Raji (cell line): ENCODE data around the gene PIP5K1C.

Experiments used
- POLR2A ChIP-seq: IDR thresholded peaks from 2 replicates; pipeline ENCODE4 v1.6.1; 2011; ENCODE audit warnings: low read depth, low read length, control low read depth; ENCODE audit not compliant: insufficient read depth

PIP5K1C gene

DNA sequence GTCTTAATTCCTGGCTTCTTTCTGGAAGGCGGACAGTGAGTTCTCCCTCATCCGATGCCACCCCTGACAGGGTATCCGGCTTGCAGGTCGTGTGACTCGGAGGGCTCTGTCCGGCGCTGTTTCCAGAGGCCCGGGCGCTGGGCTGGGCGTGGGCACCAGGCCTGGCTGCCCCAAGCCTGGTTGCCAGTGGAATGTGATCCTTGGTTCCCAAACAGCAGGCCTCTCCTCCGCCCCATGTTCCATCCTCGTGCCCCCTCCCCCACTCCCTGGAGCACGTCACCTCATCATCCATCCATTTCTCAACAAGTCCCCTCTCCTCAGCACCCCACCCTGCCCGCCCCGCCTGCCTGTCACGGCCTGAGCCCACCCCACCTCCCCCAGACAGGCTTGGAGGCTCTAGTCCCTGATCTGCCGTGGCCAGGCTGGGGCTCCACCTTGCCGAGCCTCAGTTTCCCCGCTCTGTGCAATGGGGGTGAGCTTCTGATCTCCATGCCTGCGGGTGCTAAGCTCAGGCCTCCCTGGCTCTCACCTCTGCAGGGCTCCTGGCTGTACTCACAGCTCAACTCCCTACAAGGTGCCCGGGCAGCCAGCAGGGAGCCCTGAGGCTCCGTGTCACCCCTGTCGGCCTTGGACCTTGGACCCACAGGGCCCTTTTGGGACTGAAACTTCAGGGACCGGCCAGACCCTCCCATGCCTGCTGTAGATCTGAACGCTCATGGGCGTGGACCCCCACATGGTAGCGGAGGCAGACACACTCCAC lies 95.9 kb downstream of the PIP5K1C start:
- no peak for TF ChIP-seq POLR2A

DNA sequence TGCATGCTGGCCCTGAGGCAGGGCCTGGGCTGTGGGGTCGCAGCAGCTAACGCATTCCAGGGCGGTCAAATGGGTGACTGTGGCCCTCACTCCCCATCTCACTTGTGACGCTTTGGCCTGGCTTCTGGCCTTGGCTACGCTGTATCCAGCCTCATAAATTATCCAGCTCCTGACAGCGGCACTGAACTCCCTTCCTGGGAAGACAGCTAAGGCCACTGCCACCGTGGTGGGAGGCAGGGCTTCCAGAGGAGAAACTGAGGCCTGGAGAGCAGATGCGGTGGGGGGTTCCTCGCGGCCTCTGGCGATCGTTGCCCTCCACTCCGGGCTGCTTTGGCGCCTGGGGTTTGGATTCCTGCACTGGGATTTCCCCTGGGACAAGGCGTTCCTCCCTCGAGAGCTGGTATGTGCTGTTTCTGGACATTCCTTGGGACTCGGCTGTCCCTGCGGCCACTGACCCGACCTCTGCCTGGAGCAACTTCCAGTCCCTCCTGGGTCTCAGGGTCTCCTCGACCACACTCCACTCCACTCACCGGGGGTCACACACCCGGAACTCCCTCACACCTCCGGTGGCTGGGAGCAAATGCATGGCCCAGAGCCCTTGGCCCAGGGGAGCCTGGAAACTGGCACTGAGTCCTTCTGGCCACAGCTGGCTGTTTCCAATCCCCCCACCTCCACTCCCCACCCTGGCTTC lies 97.0 kb downstream of the PIP5K1C start:
- TF ChIP-seq POLR2A, result no peak

DNA sequence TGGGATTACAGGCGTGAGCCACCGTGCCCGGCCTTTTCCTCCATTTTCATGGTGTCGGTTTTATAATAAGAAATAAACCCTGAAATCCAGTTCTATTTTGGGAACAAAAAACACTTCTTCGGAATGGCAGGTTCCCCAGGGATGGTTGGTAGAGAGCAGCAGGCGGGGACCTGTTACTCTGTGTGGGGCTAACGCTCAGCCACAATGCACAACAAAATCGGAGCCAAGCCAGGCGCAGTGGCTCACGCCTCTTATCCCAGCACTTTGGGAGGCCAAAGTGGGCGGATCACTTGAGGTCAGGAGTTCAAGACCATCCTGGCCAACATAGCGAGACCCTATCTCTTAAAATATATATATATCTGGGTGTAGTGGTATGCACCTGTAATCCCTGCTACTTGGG lies 99.2 kb downstream of the PIP5K1C start:
- TF ChIP-seq POLR2A, result no peak

DNA sequence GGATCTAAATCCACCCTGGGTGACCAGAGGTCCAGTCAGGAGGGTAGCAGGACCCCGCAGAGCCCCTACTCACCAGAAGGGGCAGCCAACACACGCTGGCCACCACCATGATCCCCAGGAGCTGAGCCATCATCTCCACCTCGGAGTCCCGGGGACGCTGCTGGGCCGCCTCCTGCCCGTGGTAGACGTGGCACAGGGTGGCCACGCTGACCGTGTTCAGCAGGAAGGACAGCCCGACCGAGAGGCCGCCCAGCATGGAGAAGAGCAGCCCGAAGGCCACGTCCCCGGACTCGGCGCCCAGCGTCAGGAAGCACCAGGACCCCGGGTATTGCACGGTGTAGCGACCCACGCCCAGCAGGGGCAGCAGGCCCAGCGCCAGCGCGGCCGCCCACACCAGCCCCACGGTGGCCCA lies 100.5 kb downstream of the PIP5K1C start:
- no peak for TF ChIP-seq POLR2A

DNA sequence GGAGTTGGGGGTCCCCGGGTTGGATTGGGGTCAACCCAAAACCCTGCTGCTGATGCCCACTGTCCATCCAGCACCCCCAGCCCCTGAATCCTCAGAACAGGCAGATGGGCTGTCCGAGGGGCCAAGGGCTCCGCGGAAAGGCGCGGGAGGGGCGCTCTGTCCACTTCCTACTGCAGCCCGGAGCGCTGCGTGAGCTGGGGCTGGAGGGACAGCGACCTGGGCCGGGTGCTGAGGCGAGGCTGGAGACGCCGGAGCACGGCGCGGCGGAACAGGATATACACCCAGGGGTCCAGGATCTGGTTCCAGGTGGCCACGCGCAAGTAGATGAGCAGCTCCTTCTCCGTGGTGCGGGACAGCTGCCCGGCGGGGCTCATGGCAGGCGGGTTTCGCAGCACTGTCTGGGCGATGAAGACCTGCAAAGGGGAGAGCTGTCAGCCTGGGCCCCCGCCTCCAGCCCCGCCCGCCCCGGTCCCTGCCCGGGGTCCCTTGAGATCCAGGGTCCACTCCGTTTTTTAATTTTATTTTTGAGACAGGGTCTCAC lies 104.7 kb downstream of the PIP5K1C start:
- TF ChIP-seq POLR2A, result no peak

DNA sequence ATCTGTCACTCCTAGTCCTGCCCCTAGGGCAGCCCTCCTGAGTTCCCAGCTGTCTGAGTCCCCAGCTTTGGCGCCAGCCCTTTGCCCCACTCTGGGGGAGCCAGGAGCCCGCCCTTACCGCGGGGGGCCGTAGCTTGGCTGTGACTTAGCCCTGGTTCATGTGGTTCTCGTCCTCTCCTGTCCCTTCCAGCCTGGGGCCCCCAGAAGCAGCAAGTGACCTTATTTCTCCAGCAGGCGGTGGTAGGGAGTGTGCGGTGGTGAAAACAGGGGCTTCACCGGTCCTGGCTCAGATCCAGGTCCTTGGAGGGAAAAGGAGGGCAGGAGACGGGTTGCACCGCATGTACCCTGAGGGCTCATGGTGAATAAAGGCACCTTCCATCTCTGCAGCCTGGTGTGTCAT lies 107.1 kb downstream of the PIP5K1C start:
- no peak for TF ChIP-seq POLR2A

DNA sequence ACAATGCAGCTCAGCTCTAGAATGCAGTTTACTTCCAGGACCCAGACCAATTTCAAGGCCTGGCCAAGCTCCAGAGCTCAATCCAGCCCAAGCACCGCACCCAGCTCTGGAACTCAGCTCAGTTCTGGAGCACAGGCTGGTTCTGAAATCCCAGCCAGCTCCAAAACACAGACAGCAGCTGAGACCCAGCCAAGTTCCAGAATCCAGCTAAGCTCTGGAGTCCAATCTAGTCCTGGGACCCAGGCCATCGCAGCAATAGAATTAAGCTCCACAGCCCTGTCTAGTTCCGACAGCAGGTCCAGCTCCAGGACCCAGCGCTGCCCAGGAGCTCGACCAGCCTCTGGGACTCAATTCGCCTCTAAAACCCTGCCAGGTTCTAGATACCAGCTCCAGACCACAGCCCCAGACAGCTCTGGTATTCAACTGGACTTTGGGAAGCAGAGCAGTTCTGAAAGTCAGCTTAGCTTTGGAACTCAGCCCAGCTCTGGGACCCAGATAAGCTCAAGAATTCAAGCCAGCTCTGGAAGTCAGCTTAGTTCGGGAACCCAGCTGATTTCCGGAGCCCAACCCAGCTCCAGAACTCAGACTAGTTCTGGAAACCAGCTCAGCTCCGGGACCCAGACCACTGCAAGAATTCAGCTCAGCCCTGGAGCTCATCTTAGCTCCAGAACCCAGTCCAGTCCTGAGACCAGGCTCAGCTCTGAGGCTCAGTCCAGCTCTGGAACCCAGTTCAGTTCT lies 108.2 kb downstream of the PIP5K1C start:
- no peak for TF ChIP-seq POLR2A

DNA sequence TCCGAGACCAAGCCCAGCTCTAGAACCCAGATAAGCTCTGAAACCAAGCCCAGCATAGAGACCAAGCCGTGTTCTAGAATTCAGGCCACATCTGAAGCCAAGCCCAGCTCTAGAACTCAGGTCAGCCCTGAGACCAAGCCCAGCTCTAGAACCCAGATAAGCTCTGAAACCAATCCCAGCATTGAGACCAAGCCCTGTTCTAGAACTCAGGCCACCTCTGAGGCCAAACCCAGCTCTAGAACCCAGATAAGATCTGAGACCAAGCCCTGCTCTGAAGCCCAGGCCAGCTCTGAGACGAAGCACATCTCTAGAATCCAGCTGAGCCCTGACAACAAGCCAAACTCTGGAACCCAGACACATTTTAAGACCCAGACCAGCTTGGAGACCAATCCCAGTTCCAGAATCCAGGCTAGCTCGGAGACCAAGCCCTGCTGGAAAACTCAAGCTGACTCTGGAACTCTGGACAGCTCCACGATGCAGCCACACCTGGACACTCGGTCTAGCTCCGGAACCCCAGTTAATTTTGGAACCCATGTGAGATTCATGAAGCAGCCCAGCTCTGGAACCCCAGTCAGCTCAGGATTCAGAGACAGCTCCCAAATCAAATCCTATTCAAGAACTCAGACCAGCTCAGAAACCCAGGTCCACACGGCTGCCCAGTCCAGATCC lies 109.1 kb downstream of the PIP5K1C start:
- no peak for TF ChIP-seq POLR2A

DNA sequence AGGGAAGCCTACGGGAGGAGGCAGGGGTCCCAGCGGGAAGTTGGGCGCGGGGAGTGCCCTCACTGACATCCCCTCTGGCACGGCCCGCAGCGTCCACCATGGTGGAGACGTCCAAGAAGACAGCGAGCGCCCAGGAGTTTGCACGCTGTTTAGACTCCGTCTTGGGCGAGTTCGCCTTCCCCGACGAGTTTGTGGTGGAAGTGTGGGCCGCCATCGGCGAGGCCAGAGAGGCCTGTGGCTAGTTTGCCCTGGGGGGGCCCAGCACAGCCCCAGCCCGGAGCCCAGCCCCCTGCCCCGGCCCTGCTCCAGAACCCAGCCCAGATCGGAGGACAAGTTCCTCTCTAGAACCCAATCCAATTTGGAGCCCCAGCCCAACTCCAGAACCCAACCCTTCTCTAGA lies 110.3 kb downstream of the PIP5K1C start:
- TF ChIP-seq POLR2A, result no peak

DNA sequence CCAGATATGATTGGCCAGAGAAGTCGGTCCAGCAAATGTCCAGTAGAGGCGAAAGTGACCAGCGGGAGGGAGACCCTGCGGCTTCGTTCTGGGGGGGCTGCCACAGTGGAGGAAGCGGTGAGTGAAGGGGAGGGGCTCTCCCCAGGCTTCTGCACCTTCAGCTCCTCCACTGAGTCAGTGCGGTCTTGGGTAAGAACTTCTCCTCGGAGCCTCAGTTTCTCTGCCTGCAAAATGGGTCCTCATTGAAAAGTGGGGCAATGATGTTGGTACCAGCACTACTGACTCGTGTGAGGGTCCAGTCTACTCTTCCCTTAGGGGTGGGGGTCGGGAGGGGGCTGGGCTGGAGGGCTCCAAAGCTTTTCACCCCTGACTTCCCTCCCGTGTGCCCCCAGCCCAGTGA lies 110.8 kb downstream of the PIP5K1C start:
- no peak for TF ChIP-seq POLR2A

DNA sequence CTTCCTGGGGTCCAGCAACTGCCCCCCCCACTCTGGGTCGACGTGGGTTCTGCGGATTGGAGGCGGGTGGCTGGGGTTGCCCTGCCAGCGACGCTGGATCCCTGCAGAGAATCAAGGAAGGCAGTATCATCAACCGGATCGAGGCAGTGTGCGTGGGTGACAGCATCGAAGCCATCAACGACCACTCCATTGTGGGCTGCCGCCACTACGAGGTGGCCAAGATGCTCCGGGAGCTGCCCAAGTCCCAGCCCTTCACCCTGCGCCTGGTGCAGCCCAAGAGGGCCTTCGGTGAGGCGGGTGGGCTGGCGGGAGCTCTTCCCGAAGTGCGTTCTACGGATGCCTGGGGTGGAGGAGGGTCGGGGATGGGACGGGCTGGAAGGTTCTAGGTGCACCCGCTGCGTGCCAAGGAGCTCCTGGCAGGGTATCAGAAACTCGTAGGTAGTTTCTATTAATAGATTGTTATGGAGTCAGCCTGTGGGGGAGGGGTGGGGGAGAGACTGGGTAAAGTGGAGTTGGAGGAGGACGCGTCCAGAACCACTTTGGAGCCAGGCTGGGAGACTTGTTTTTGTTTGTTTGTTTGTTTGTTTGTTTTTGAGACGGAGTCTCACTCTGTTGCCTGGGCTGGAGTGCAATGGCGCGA lies 113.4 kb downstream of the PIP5K1C start:
- TF ChIP-seq POLR2A, result no peak

DNA sequence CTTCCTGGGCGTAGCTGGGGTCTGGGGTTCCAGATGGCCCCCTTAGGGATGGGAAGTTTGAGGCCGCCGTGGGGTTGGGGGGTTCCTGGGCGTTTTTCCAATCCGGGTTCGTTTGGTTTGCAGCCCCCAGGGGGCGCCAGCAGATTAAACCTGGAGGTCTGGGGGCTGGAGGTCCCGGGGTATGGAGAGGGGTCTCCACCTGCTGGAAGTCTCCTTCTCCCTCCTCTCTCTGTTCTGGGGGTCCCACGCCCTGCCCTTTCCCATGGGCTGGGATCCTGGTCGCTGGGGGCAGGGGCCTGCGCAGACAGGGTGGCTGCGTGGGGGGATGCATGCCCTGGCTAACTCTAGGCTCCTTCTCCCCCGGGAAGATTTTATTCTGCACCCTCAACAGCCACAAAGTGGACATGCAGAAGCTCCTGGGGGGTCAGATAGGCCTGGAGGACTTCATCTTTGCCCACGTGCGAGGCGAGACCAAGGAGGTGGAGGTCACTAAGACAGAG lies 114.1 kb downstream of the PIP5K1C start:
- TF ChIP-seq POLR2A, result no peak

DNA sequence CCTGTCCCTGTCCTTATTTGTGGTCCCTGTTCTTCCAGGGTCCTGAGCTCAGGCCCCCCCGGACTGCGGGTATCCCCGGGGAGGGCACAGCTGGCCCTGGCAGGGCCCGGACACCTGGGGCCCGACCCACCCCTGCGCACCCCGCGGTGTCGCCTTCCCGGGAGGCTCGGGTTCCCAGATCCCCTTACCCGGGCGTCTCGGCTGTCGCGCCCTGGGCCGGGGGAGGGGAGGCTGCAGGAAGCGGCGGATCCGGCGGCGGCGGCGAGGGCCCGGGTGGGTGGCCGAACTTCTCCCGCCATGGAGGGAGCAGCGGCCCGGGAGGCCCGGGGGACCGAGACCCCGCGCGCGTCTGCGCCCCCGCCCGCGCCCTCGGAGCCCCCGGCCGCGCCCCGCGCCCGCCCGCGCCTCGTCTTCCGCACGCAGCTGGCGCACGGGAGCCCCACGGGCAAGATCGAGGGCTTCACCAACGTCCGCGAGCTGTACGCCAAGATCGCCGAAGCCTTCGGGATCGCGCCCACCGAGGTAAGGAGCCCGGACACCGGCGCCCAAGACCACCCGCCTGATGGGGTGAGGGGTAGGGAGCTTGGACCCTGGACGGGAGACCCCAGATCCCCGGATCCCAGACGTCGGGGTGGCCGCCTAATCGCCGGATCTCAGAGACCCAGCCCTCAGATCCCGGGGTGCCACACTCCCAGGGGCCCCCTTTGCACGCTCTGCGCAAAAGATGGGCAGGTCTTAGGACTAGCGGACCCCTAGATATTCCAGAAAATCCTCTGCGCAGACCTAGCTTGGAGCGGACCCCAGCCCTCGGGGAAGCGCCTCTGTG lies 114.8 kb downstream of the PIP5K1C start, which contains the start of gene GIPC3:
Gene GIPC3 (plus strand): TSS at position 178 of the 826 bp plus-strand sequence. CDS start 120 bp downstream, at position 298.
- no peak for TF ChIP-seq POLR2A
